HepG2 (cell line): ENCODE data around the gene MYO16.

Experiments used
- CHD4 ChIP-seq: fragments of 200-600 bp; sonication (generic); IDR thresholded peaks from 2 replicates; pipeline ENCODE4 v1.7.0; 2017; ENCODE audit warnings: mild to moderate bottlenecking, low read length, borderline replicate concordance
- ELK4 ChIP-seq: sonication (generic); formaldehyde crosslinking; IDR thresholded peaks from 2 replicates; pipeline ENCODE4 v1.9.0; 2021; ENCODE audit warnings: missing genetic modification reagents, borderline replicate concordance
- HOXA9 ChIP-seq: sonication (generic); formaldehyde crosslinking; IDR thresholded peaks from 2 replicates; pipeline ENCODE4 v1.8.1; 2022; ENCODE audit warnings: missing genetic modification reagents, mild to moderate bottlenecking, moderate library complexity, borderline replicate concordance
- PCBP1 ChIP-seq: fragments of 200-400 bp; formaldehyde crosslinking; IDR thresholded peaks from 2 replicates; pipeline ENCODE4 v1.6.1; 2017; ENCODE audit warnings: mild to moderate bottlenecking, low read depth, low read length, borderline replicate concordance
- SPEN ChIP-seq: sonication (generic); formaldehyde crosslinking; IDR thresholded peaks from 2 replicates; pipeline ENCODE4 v1.5.1; 2020; ENCODE audit warnings: low read depth, mild to moderate bottlenecking, missing genetic modification reagents
- STAG1 ChIP-seq: sonication (generic); formaldehyde crosslinking; IDR thresholded peaks from 2 replicates; pipeline ENCODE4 v1.4.0; 2020; ENCODE audit warnings: missing genetic modification reagents
- TCF12 ChIP-seq, 2 experiments: fragments of 450-650 bp in 1 of 2; sonication (generic) in 1 of 2; formaldehyde crosslinking in 1 of 2; IDR thresholded peaks; 2 replicates each; pipeline versions ENCODE4 v1.6.1 to v1.8.0; 2017 to 2022; ENCODE audit warnings: antibody characterized with exemption in 1 of 2, mild to moderate bottlenecking in 1 of 2, missing genetic modification reagents in 1 of 2, moderate library complexity in 1 of 2
- ZFP91 ChIP-seq: sonication (generic); formaldehyde crosslinking; IDR thresholded peaks from 2 replicates; pipeline ENCODE4 v1.9.0; 2022; ENCODE audit warnings: missing genetic modification reagents, mild to moderate bottlenecking, borderline replicate concordance
- ZNF670 ChIP-seq: sonication (generic); formaldehyde crosslinking; IDR thresholded peaks from 2 replicates; pipeline ENCODE4 v1.8.0; 2022; ENCODE audit warnings: mild to moderate bottlenecking, missing genetic modification reagents, borderline replicate concordance

DNA sequence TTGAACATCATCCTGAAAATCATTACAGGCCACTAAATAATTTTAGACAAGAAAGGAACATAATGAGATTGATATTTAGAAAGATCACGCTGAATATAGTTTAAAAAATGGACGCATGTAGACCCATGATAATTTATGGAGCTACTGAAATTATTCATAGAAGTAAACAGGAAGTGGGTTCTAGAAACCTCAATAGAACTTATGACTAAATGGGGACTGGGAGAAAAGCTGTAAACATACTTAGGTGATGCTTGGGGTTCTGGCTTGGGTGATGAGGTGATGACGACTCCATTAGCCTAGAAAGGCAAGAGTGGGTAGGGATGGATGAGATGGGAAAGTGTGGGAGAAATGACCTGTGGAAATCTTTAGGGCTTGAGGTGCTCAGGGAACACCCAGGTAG is 484.0 kb downstream of the MYO16 start:
- TF ChIP-seq ZNF670 (CRISPR knock-in tag) (no peak), TCF12 (IDR thresholded peaks at IDR 0.05) (no peak), TCF12 (CRISPR knock-in tag; IDR thresholded peaks at IDR 0.05) (no peak), CHD4 (no peak), HOXA9 (no peak), ZFP91 (CRISPR knock-in tag) (no peak), ELK4 (CRISPR knock-in tag) (no peak), PCBP1 (no peak), SPEN (CRISPR knock-in tag) (no peak), STAG1 (CRISPR knock-in tag) (no peak)
